NB4 (cell line): ENCODE measurements around the gene MMP24OS.

Experiments
- CTCF ChIP-seq: IDR thresholded peaks from one replicate; pipeline ENCODE4 v1.5.1; 2012; ENCODE audit warnings: low read depth, low read length
- MAX ChIP-seq: IDR thresholded peaks from 2 replicates; pipeline ENCODE4 v1.6.1; 2011; ENCODE audit warnings: low read depth, low read length
- MYC ChIP-seq: IDR thresholded peaks from 2 replicates; pipeline ENCODE4 v1.6.1; 2011; ENCODE audit warnings: low read depth, low read length
- POLR2A ChIP-seq: IDR thresholded peaks from 2 replicates; pipeline ENCODE4 v1.6.1; 2011; ENCODE audit warnings: mild to moderate bottlenecking; ENCODE audit not compliant: insufficient read length; ENCODE audit errors: extremely low read depth

GRCh38 chr20:35291654-35292503 is 14.0 kb upstream of the MMP24OS start, which contains the start of gene FAM83C:
- TF ChIP-seq CTCF (no peak), POLR2A (no peak), MYC (no peak), MAX (no peak)
